Right hindlimb (tissue), 1 donor: Measurements from ENCODE around the gene STRIT1.
"Not testable (repeated sequence)": the region's sequence is repeated elsewhere in the genome, so short reads cannot be mapped to it uniquely, and the experiment has no call there.

ENCODE experiments used
- DNase-seq: peaks from one replicate; pipeline ENCODE4 v3.0.0-alpha.2; 2018

STRIT1 gene

GRCh38 chr3:155262855-155263254, 30.6 kb downstream of the STRIT1 start:
- DNase-seq: not testable (repeated sequence)

DNA sequence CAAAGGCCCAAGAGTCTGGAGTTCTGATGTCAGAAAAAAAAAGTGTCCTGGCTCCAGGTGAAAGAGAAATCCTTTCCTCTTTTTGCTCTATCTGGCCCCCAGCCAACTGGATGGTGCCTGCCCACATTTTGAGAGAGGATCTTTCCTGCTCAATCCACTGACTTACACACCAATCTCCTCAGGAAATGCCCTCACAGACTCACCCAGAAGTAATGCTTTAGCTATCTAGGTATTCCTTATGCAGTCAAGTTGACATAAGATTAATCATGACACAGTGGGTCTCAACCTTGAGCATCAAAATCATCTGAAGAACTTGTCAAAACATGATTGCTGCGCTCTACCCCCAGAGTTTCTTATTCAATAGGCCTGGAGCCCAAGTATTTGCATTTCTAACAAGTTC, 31.2 kb downstream of the STRIT1 start:
- no peak for DNase-seq

- DNase-seq: no peak
Measured at GRCh38 chr3:155254445-155254844, 39.0 kb downstream of the STRIT1 start.

- DNase-seq: no peak
Measured at GRCh38 chr3:155252535-155252934, 40.9 kb downstream of the STRIT1 start.

DNA sequence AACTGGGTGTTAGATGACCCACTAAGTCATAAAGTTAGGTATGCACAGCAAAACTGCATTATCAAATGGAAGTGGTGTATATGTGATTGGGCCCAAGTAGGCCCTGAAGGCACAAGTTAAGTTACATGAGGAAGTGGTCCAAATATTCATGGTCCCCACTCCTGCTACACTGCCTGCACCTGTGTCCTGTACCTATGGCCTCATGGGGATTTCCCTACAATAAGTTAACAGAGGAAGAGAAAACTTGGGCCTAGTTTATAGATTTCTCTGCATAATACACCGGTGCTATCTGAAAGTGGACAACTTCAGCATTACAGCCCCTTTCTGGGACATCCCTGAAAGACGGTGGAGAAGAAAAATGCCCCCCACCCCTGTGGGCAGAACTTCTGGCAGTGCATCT, 41.5 kb downstream of the STRIT1 start:
- no peak for DNase-seq

GRCh38 chr3:155248531-155249187, 44.8 kb downstream of the STRIT1 start:
- no peak for DNase-seq

- no peak for DNase-seq
Measured at GRCh38 chr3:155244699-155245098, 48.8 kb downstream of the STRIT1 start.

GRCh38 chr3:155244216-155244615, 49.3 kb downstream of the STRIT1 start:
- peak; percentile 60 for DNase-seq

GRCh38 chr3:155243512-155243921, 50.0 kb downstream of the STRIT1 start:
- DNase-seq: no peak

- DNase-seq: no peak
Measured at GRCh38 chr3:155242342-155242741, 51.1 kb downstream of the STRIT1 start.

DNA sequence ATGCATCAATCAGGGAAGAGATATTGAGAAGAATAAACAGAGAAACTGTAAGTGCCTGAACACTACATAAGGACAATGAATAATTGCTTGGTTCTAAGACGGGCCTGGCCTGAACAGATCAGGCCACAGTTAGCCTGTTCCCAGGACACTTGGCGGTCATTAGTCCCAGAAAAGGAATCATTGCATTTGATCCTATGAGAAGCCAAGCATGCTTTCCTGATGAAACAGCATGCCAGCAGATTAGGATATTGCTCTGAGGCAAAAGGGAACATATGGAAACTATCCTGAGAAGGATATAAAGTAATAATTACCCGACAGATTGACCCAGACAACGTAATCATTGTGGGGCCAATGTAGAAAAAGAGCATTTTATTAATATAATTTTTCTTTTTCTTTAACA, 51.9 kb downstream of the STRIT1 start:
- DNase-seq: peak; percentile 49
